Liver (tissue), 9 donors: ENCODE data around the gene LY6G5B. TPM values are rescaled to one million over a fixed set of nuclear protein-coding genes. Genes with fewer than 3 reads are reported as not detected.

ENCODE experiments used
- DNase-seq: peaks from one replicate; pipeline ENCODE4 v3.0.0-alpha.2; 2017; ENCODE audit warnings: low spot score
- H3K27ac ChIP-seq, 2 donors: one replicate each; pipeline ENCODE4 v1.7.0; 2013; ENCODE audit warnings: inconsistent platforms in 2 of 2, low read length in 2 of 2, control low read depth in 1 of 2, low read depth in 1 of 2, mild to moderate bottlenecking in 1 of 2
- H3K27me3 ChIP-seq, 4 donors: one replicate each; pipeline versions ENCODE4 v1.6.1 to v1.7.0; 2013; ENCODE audit warnings: low read length in 3 of 4, inconsistent platforms in 1 of 4, mild to moderate bottlenecking in 1 of 4, moderate library complexity in 1 of 4; ENCODE audit not compliant: control insufficient read depth in 4 of 4, insufficient read depth in 4 of 4
- H3K36me3 ChIP-seq, 4 donors: one replicate each; pipeline versions ENCODE4 v1.6.1 to v1.7.0; 2013; ENCODE audit warnings: low read length in 3 of 4, mild to moderate bottlenecking in 3 of 4, low read depth in 1 of 4, moderate library complexity in 1 of 4; ENCODE audit not compliant: control insufficient read depth in 4 of 4, insufficient read depth in 3 of 4
- H3K4me1 ChIP-seq, 4 donors: one replicate each; pipeline versions ENCODE4 v1.6.1 to v1.7.0; 2013; ENCODE audit warnings: low read length in 3 of 4, mild to moderate bottlenecking in 3 of 4, moderate library complexity in 1 of 4; ENCODE audit not compliant: control insufficient read depth in 4 of 4, insufficient read depth in 4 of 4
- H3K4me3 ChIP-seq, 3 donors: one replicate each; pipeline versions ENCODE4 v1.6.1 to v1.7.0; 2013; ENCODE audit warnings: low read length in 3 of 3, control low read depth in 1 of 3, low read depth in 1 of 3, mild to moderate bottlenecking in 1 of 3
- H3K9ac ChIP-seq, 2 donors: one replicate each; pipeline ENCODE4 v1.7.0; 2013; ENCODE audit warnings: low read length in 2 of 2, mild to moderate bottlenecking in 2 of 2, moderate library complexity in 2 of 2, control low read depth in 1 of 2, low read depth in 1 of 2
- H3K9me3 ChIP-seq, 4 donors: one replicate each; pipeline versions ENCODE4 v1.6.1 to v1.7.0; 2013; ENCODE audit warnings: low read length in 3 of 4; ENCODE audit not compliant: control insufficient read depth in 4 of 4
- ATF3 ChIP-seq: IDR thresholded peaks from 2 replicates; pipeline ENCODE4 v1.6.1; 2016; ENCODE audit warnings: antibody characterized with exemption
- CTCF ChIP-seq: fragments of 150-350 bp; IDR thresholded peaks from 2 replicates; pipeline ENCODE4 v1.5.1; 2017; ENCODE audit warnings: improper control_type of control experiment, low read depth, low read length; ENCODE audit not compliant: missing input control
- FOXA2 ChIP-seq: IDR thresholded peaks from 2 replicates; pipeline ENCODE4 v1.6.1; 2016; ENCODE audit warnings: antibody characterized with exemption
- GABPA ChIP-seq, 2 donors: IDR thresholded peaks in 1 of 2; conservative IDR thresholded peaks in 1 of 2; 2 replicates each; pipeline ENCODE4 v1.6.1; 2016; ENCODE audit warnings: antibody characterized with exemption in 2 of 2, mild to moderate bottlenecking in 1 of 2, moderate library complexity in 1 of 2
- HNF4A ChIP-seq, 2 donors: conservative IDR thresholded peaks; 2 replicates each; pipeline ENCODE4 v1.6.1; 2016; ENCODE audit warnings: antibody characterized with exemption in 2 of 2, mild to moderate bottlenecking in 2 of 2
- HNF4G ChIP-seq: IDR thresholded peaks from 2 replicates; pipeline ENCODE4 v1.6.1; 2016; ENCODE audit warnings: antibody characterized with exemption
- JUND ChIP-seq, 2 donors: IDR thresholded peaks; 2 replicates each; pipeline ENCODE4 v1.6.1; 2016; ENCODE audit warnings: antibody characterized with exemption in 2 of 2
- NR2F2 ChIP-seq: IDR thresholded peaks from 2 replicates; pipeline ENCODE4 v1.6.1; 2016; ENCODE audit warnings: antibody characterized with exemption
- RAD21 ChIP-seq, 2 donors: IDR thresholded peaks; 2 replicates each; pipeline ENCODE4 v1.6.1; 2016; ENCODE audit warnings: antibody characterized with exemption in 2 of 2, mild to moderate bottlenecking in 2 of 2
- RXRA ChIP-seq, 2 donors: IDR thresholded peaks; 2 replicates each; pipeline ENCODE4 v1.6.1; 2017 to 2018; ENCODE audit warnings: antibody characterized with exemption in 2 of 2, mild to moderate bottlenecking in 1 of 2
- SP1 ChIP-seq: IDR thresholded peaks from 2 replicates; pipeline ENCODE4 v1.6.1; 2018; ENCODE audit warnings: antibody characterized with exemption, mild to moderate bottlenecking
- TAF1 ChIP-seq: conservative IDR thresholded peaks from 2 replicates; pipeline ENCODE4 v1.6.1; 2016; ENCODE audit warnings: antibody characterized with exemption, mild to moderate bottlenecking
- YY1 ChIP-seq: IDR thresholded peaks from 2 replicates; pipeline ENCODE4 v1.6.1; 2016; ENCODE audit warnings: antibody characterized with exemption, mild to moderate bottlenecking
- ZBTB33 ChIP-seq: IDR thresholded peaks from 2 replicates; pipeline ENCODE4 v1.6.1; 2016; ENCODE audit warnings: antibody characterized with exemption
- WGBS: extraction: QIAGEN DNeasy Blood & Tissue Kit; methylation state at CpG from one replicate; pipeline ENCODE4 v1.1.7; 2013; 5-methylcytosine and 5-hydroxymethylcytosine counted together
- polyA plus RNA-seq, 2 donors: library from polyadenylated mRNA; stranded (reverse) in 1 of 2; unstranded in 1 of 2; fragments of 200-250 nt in 1 of 2; fragments of >200 nt in 1 of 2; fragmentation: Nextera tagmentation in 1 of 2; extraction: Ambion mirVana in 1 of 2; gene quantifications; one replicate each; pipeline versions ENCODE4 v1.2.1 to v1.2.3, GENCODE V29; 2013 to 2015
- total RNA-seq, 2 donors: library from RNA; depleted of rRNA; stranded (reverse); fragments of >200 nt; gene quantifications; one replicate each; pipeline ENCODE4 v1.2.3, GENCODE V29; 2014
- donor health status: healthy.
- donor health status: healthy.
- donor health status: healthy.
- donor health status: healthy.
- donor health status: healthy.

LY6G5B gene
- total and polyA plus RNA-seq, 4 donors, result 1.2 to 5.9 (median 2.1) TPM

GRCh38 chr6:31660381-31661261, 9.2 kb upstream of the LY6G5B start, which contains the start of gene C6orf47 (continued):
- TF ChIP-seq RAD21 (IDR thresholded peaks at IDR 0.05) (no peak), SP1 (peak; percentile 19), NR2F2 (no peak), JUND (IDR thresholded peaks at IDR 0.05) (no peak), FOXA2 (no peak)

- Histone ChIP-seq H3K27ac (peak overlapping the region; percentile 81 to 90), H3K4me3 (no peak overlapping the region), H3K9ac (peak overlapping the region in 1 of 2 donors; percentile 57), H3K27me3 (no peaks in the 10 kb centered on the region), H3K9me3 (no peaks in the 10 kb centered on the region), H3K36me3 (peaks cover 0 to 7% (median 6%) of the 10 kb centered on the region in 4 donors), H3K4me1 (peaks cover 20 to 69% (median 61%) of the 10 kb centered on the region in 4 donors)
- WGBS, result 84% methylated on average over 12 of the region's 12 CpGs
- DNase-seq, result no peak
- no peak for TF ChIP-seq CTCF
- no peak for TF ChIP-seq RAD21 (IDR thresholded peaks at IDR 0.05)
Observed at GRCh38 chr6:31661262-31662123, 8.3 kb upstream of the LY6G5B start.

- H3K4me1 ChIP-seq, result peaks cover 20 to 70% (median 62%) of the 10 kb centered on the region in 4 donors
- no peak for TF ChIP-seq HNF4A (conservative IDR thresholded peaks at IDR 0.05)
- no peak for TF ChIP-seq HNF4G
- TF ChIP-seq JUND (IDR thresholded peaks at IDR 0.05), result no peak
- TF ChIP-seq TAF1, result no peak
- no peak for TF ChIP-seq ZBTB33
- no peak for TF ChIP-seq NR2F2
- TF ChIP-seq GABPA (IDR thresholded peaks at IDR 0.05 in 1 of 2, conservative IDR thresholded peaks at IDR 0.05 in 1 of 2), result no peak
- no peak for TF ChIP-seq RAD21 (IDR thresholded peaks at IDR 0.05)
- TF ChIP-seq SP1, result no peak
- no peak for TF ChIP-seq CTCF
- no peak for TF ChIP-seq RXRA (IDR thresholded peaks at IDR 0.05)
- no peak for TF ChIP-seq FOXA2
- TF ChIP-seq ATF3, result no peak
- TF ChIP-seq YY1, result no peak
- H3K9me3 ChIP-seq, result no peaks in the 10 kb centered on the region
- H3K36me3 ChIP-seq, result peaks cover 0 to 7% (median 6%) of the 10 kb centered on the region in 4 donors
- H3K9ac ChIP-seq, result no peak overlapping the region
- no peak for DNase-seq
- no peak overlapping the region for H3K27ac ChIP-seq
- WGBS, result 90% methylated on average over 12 of the region's 12 CpGs
- H3K4me3 ChIP-seq, result no peak overlapping the region
- no peaks in the 10 kb centered on the region for H3K27me3 ChIP-seq
Observed at GRCh38 chr6:31662124-31662723, 7.6 kb upstream of the LY6G5B start.
